ENCODE results near the gene STXBP3.

STXBP3 gene

DNA sequence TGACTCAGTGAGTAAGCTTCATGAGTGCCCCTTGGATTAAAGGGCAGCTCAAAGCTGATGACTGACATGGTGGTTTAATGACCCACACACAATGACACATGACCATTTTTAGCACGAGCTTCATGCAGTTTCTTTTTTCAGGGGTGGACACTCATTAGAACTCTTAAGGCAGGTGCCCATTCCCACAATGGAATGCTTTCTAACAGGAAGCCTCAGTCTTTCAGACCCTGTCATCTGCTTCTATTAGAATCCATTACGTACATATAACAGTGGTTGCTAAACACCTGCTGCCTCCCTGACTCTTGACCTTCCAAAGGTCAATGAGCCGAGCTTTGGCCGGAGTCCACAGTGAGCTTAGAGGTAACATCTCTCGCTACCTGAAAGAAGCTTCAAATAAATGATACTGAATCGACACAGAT lies 83.0 kb downstream of the STXBP3 start:
- no peak overlapping the region for H3K9ac ChIP-seq (ENCODE audit: low read depth, low read length)
- no peaks in the 10 kb centered on the region; the same call in 1 of the 2 replicates for H3K9me3 ChIP-seq (ENCODE audit: control insufficient read depth, insufficient read depth, low read length)
- H3K36me3 ChIP-seq (ENCODE audit: insufficient read depth, low read length) = no peaks in the 10 kb centered on the region
- H3K4me1 ChIP-seq (ENCODE audit: insufficient read depth, low read length) = no peaks in the 10 kb centered on the region

- H3K9me3 ChIP-seq (ENCODE audit: control insufficient read depth, insufficient read depth, low read length) = no peaks in the 10 kb centered on the region
- no peaks in the 10 kb centered on the region for H3K4me1 ChIP-seq (ENCODE audit: insufficient read depth, low read length)
- no peak overlapping the region for H3K9ac ChIP-seq (ENCODE audit: low read depth, low read length)
- H3K36me3 ChIP-seq (ENCODE audit: insufficient read depth, low read length) = no peaks in the 10 kb centered on the region
Measured at GRCh38 chr1:108830119-108831008, 83.9 kb downstream of the STXBP3 start.

DNA sequence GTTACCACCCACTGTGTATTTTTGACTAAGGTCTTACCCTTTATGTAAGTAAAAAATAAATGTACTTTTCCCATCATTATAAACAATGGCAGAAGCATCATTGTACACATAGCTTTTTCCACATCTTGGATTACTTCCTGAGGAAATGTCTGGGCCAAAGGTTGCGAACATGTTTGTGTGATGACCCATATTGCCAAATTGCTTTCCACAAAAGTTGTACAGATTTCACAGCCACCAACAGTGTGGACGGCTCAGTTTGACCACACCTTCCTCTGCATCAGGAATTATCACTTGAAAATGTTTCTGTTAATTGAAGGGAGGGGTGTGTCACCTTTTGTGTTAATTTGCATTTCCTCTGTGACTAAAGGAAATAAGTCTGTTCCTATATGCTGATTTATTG lies 84.8 kb downstream of the STXBP3 start:
- Histone ChIP-seq H3K9me3 (ENCODE audit: control insufficient read depth, insufficient read depth, low read length) (no peaks in the 10 kb centered on the region), H3K4me1 (ENCODE audit: insufficient read depth, low read length) (no peaks in the 10 kb centered on the region), H3K9ac (ENCODE audit: low read depth, low read length) (no peak overlapping the region), H3K36me3 (ENCODE audit: insufficient read depth, low read length) (no peaks in the 10 kb centered on the region)

DNA sequence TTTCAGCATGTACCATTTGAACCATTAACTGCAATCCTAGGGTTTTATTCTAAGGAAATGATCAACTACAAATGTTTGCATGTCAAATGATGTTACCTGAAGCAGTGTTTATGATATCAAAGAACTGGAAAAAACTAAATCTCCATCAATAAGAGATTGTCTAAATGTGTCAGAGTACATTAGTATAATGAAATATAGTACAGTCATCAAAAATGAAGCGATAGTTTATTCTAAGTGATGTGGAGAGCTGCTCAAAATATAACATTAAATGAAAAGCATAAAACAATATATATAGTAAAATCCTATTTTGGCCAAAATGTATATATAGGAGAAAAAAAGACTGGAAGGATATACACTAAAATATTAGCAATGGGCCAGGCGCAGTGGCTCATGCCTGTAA lies 86.5 kb downstream of the STXBP3 start:
- Histone ChIP-seq H3K9ac (ENCODE audit: low read depth, low read length) (no peak overlapping the region), H3K4me1 (ENCODE audit: insufficient read depth, low read length) (no peaks in the 10 kb centered on the region), H3K36me3 (ENCODE audit: insufficient read depth, low read length) (no peaks in the 10 kb centered on the region), H3K9me3 (ENCODE audit: control insufficient read depth, insufficient read depth, low read length) (no peaks in the 10 kb centered on the region)

GRCh38 chr1:108841703-108842102 lies 95.2 kb downstream of the STXBP3 start:
- no peaks in the 10 kb centered on the region for H3K36me3 ChIP-seq (ENCODE audit: insufficient read depth, low read length)
- no peak overlapping the region for H3K9ac ChIP-seq (ENCODE audit: low read depth, low read length)
- no peaks in the 10 kb centered on the region for H3K4me1 ChIP-seq (ENCODE audit: insufficient read depth, low read length)
- no peaks in the 10 kb centered on the region for H3K9me3 ChIP-seq (ENCODE audit: control insufficient read depth, insufficient read depth, low read length)

DNA sequence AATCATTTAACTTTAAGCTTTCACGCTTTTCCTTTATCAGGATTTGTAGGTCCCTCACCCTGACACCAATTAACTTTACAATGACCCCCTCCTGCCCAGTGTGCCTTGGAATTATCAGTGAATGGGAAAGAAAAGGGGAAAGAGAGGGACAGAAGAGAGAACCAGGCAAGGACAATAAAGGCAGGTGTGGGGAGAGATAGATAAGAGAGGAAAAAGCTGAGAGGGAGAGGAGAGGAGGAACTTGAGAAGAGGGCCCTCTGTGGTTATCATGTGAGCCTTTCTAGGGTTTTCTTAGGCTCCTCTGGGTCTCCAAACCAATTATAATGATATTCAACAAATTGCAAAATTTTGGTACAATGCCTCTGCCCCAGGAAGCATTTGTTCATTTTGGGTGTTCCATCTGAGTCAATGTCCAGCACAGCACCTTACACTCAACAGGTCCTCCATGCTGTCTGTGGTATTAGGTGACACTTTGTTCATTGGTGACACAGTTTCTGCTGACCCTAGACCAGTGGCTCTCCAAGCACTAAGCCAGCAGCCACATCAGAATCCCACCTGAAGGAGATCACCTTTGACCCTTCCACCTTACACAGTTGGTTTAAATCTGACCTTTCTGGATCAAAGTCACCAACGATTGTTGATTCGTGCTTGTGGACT lies 96.2 kb downstream of the STXBP3 start:
- Histone ChIP-seq H3K4me1 (ENCODE audit: insufficient read depth, low read length) (no peaks in the 10 kb centered on the region), H3K9ac (ENCODE audit: low read depth, low read length) (no peak overlapping the region), H3K9me3 (ENCODE audit: control insufficient read depth, insufficient read depth, low read length) (no peaks in the 10 kb centered on the region), H3K36me3 (ENCODE audit: insufficient read depth, low read length) (no peaks in the 10 kb centered on the region)

GRCh38 chr1:108843390-108844137 lies 97.1 kb downstream of the STXBP3 start:
- H3K9ac ChIP-seq (ENCODE audit: low read depth, low read length) = no peak overlapping the region

GRCh38 chr1:108845446-108845845 lies 99.0 kb downstream of the STXBP3 start:
- Histone ChIP-seq H3K9ac (ENCODE audit: low read depth, low read length) (no peak overlapping the region), H3K9me3 (ENCODE audit: control insufficient read depth, insufficient read depth, low read length) (no peaks in the 10 kb centered on the region), H3K4me1 (ENCODE audit: insufficient read depth, low read length) (no peaks in the 10 kb centered on the region), H3K36me3 (ENCODE audit: insufficient read depth, low read length) (no peaks in the 10 kb centered on the region)

More at GRCh38 chr1:108843390-108844137, 97.1 kb downstream of the STXBP3 start:
- no peaks in the 10 kb centered on the region for H3K36me3 ChIP-seq (ENCODE audit: insufficient read depth, low read length)
- no peaks in the 10 kb centered on the region for H3K9me3 ChIP-seq (ENCODE audit: control insufficient read depth, insufficient read depth, low read length)
- no peaks in the 10 kb centered on the region for H3K4me1 ChIP-seq (ENCODE audit: insufficient read depth, low read length)

DNA sequence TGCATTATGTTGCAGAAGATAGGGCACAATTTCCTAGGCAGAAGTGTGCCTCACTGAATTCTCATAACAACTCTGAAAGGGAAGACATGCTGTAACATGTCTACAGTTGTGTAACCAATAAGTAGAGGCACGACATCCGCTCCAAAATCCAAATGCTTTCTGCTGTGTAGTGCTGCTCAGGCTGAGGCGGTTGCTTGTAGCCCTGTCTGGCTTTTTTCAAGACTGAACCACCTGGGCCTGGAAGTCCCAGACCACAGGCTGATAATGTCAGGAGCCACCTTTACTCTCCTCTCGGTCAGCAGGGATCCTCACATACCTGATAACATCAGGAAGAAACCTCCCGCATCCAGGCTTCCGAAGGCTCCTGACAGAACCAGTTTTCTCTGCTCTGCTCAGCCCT lies 99.5 kb downstream of the STXBP3 start:
- Histone ChIP-seq H3K36me3 (ENCODE audit: insufficient read depth, low read length) (no peaks in the 10 kb centered on the region), H3K4me1 (ENCODE audit: insufficient read depth, low read length) (no peaks in the 10 kb centered on the region), H3K9ac (ENCODE audit: low read depth, low read length) (no peak overlapping the region), H3K9me3 (ENCODE audit: control insufficient read depth, insufficient read depth, low read length) (no peaks in the 10 kb centered on the region)

GRCh38 chr1:108847494-108847893 lies 101.0 kb downstream of the STXBP3 start:
- H3K36me3 ChIP-seq (ENCODE audit: insufficient read depth, low read length) = no peaks in the 10 kb centered on the region
- no peaks in the 10 kb centered on the region for H3K9me3 ChIP-seq (ENCODE audit: control insufficient read depth, insufficient read depth, low read length)
- no peak overlapping the region for H3K9ac ChIP-seq (ENCODE audit: low read depth, low read length)
- H3K4me1 ChIP-seq (ENCODE audit: insufficient read depth, low read length) = no peaks in the 10 kb centered on the region

DNA sequence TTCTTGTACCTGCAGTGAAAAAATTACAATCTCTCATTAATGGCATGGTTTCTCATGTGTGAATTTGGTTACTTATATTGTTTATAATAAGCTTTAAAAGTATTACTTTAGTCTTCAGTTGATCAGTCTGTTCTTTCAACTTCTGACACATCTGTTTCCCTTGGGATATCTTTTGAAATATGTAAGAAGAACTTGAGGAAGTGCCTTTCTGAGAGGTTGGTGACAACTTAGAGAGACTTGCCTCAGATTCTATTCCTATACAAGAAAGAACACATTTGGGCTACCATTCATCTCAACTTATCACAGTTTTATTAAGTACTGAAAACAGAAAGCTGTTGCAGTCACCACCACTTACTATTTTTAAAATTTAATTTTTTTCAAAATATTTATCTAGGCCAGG lies 102.3 kb downstream of the STXBP3 start:
- Histone ChIP-seq H3K9ac (ENCODE audit: low read depth, low read length) (no peak overlapping the region), H3K4me1 (ENCODE audit: insufficient read depth, low read length) (no peaks in the 10 kb centered on the region), H3K9me3 (ENCODE audit: control insufficient read depth, insufficient read depth, low read length) (no peaks in the 10 kb centered on the region), H3K36me3 (ENCODE audit: insufficient read depth, low read length) (no peaks in the 10 kb centered on the region)

DNA sequence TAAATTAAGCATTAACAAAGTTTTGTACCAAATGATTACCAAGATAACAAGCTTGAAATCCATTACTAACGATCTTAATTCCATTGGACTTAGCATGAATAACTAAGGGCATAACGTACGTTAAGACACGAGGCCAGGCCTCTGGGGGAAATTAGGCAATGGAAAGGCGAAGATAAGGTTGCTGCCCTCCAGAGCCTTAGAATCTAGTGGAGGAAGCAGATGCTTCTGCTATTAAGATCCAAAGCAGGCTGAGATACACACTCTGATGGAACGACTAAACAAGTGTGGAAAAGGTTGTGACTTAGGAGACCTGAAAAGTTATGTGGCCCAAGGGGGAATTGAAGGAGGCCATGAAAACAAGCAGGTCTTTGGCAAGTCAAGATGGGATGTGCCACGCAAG lies 104.5 kb downstream of the STXBP3 start:
- Histone ChIP-seq H3K4me1 (ENCODE audit: insufficient read depth, low read length) (no peaks in the 10 kb centered on the region), H3K36me3 (ENCODE audit: insufficient read depth, low read length) (no peaks in the 10 kb centered on the region), H3K9me3 (ENCODE audit: control insufficient read depth, insufficient read depth, low read length) (no peaks in the 10 kb centered on the region), H3K9ac (ENCODE audit: low read depth, low read length) (no peak overlapping the region)

- Histone ChIP-seq H3K9ac (ENCODE audit: low read depth, low read length) (no peak overlapping the region), H3K4me1 (ENCODE audit: insufficient read depth, low read length) (no peaks in the 10 kb centered on the region), H3K9me3 (ENCODE audit: control insufficient read depth, insufficient read depth, low read length) (no peaks in the 10 kb centered on the region), H3K36me3 (ENCODE audit: insufficient read depth, low read length) (no peaks in the 10 kb centered on the region)
Measured at GRCh38 chr1:108851567-108851966, 105.1 kb downstream of the STXBP3 start.

GRCh38 chr1:108852221-108852975 lies 105.9 kb downstream of the STXBP3 start:
- Histone ChIP-seq H3K9ac (ENCODE audit: low read depth, low read length) (no peak overlapping the region), H3K4me1 (ENCODE audit: insufficient read depth, low read length) (no peaks in the 10 kb centered on the region), H3K36me3 (ENCODE audit: insufficient read depth, low read length) (no peaks in the 10 kb centered on the region), H3K9me3 (ENCODE audit: control insufficient read depth, insufficient read depth, low read length) (no peaks in the 10 kb centered on the region)

Measured in ES-I3 (cell line).